ENCODE results near the gene PSME3IP1. TPM values are rescaled to one million over a fixed set of nuclear protein-coding genes. Genes with fewer than 3 reads are reported as not detected.
A peak's percentile ranks its signal among the peaks of the same experiment; 100 is the strongest.

PSME3IP1 gene
- total RNA-seq (2014; rRNA removed; shearing (Covaris generic)) (78.0 and 111 TPM in 2 replicates), polyA plus RNA-seq (2016; fragmentation: Nextera tagmentation; extraction: Ambion mirVana) (93.2 and 105 TPM in 2 replicates)
- long read RNA-seq, transcript FAM192A-201 (7 exons, 2,848 nt), result major isoform, 9 of 42 reads
- long read RNA-seq, partial matches to known transcripts, result 10 of 42 reads
- long read RNA-seq, other reads (novel, unspliced or antisense), result 22 of 42 reads

GRCh38 chr16:57185945-57186871 lies at the start of gene PSME3IP1, which contains the start of gene RSPRY1:
Gene PSME3IP1 (minus strand): TSS chr16:57186039. CDS start chr16:57173854, 12,185 bp downstream.
Gene RSPRY1 (plus strand): TSS chr16:57186329. CDS start chr16:57204659, 18,330 bp downstream.
- H3K4me3 ChIP-seq, result peak within 1 kb of the TSS; percentile 97
- Mint-ChIP-seq H3K27me3 (ENCODE audit: insufficient read depth, low read depth, poor library complexity) (peaks cover 11% of the 10 kb centered on the region), H3K9me3 (no peaks in the 10 kb centered on the region), H3K36me3 (ENCODE audit: low read depth) (no peaks in the 10 kb centered on the region), H3K4me3 (peak within 1 kb of the TSS; percentile 96), H3K4me1 (peaks cover 38% of the 10 kb centered on the region), H3K27ac (peak within 1 kb of the TSS; percentile 94)
- H2AFZ ChIP-seq, result peak within 1 kb of the TSS; percentile 95
- no peaks in the 10 kb centered on the region for H3K9me2 ChIP-seq (ENCODE audit: insufficient read depth)
- no peaks in the 10 kb centered on the region for H3F3A ChIP-seq (replicated peaks; ENCODE audit: low read depth)
- peaks cover 28% of the 10 kb centered on the region for H3K4me1 ChIP-seq (ENCODE audit: insufficient read depth)
- DNase-seq (ENCODE audit: low spot score), result peak; percentile 100
- TF ChIP-seq REST (IDR thresholded peaks at IDR 0.05; ENCODE audit: unreplicated experiment), result no peak
- TF ChIP-seq EZH2 (IDR thresholded peaks at IDR 0.05; ENCODE audit: low read depth, unreplicated experiment), result no peak
- 0 out of 2 replicates have a peak, but pooled peaks have one; percentile 9 for TF ChIP-seq ETS1 (IDR thresholded peaks at IDR 0.05)
- TF ChIP-seq CREB1 (CRISPR knock-in tag; IDR thresholded peaks at IDR 0.05; ENCODE audit: low read depth), result peak; percentile 78
- peak; percentile 80 for TF ChIP-seq POLR2AphosphoS5 (IDR thresholded peaks at IDR 0.05; ENCODE audit: low read depth)
- peaks cover 85% of the 10 kb centered on the region for H3K79me2 ChIP-seq (replicated peaks; ENCODE audit: insufficient read depth)
- peak; percentile 93 for ATAC-seq
- H3K27me3 ChIP-seq (ENCODE audit: insufficient read depth), result no peaks in the 10 kb centered on the region
- peak within 1 kb of the TSS; percentile 87 for H3K27ac ChIP-seq (ENCODE audit: low read depth)
- peaks cover 10% of the 10 kb centered on the region for H4K20me1 ChIP-seq (replicated peaks; ENCODE audit: insufficient read depth)
- no peaks in the 10 kb centered on the region for H3K36me3 ChIP-seq (ENCODE audit: insufficient read depth)
- H3K4me2 ChIP-seq, result peak within 1 kb of the TSS; percentile 99

- Histone ChIP-seq H3K4me1 (ENCODE audit: insufficient read depth) (no peaks in the 10 kb centered on the region), H3K4me3 (no peak overlapping the region), H3K79me2 (replicated peaks; ENCODE audit: insufficient read depth) (no peaks in the 10 kb centered on the region), H4K20me1 (replicated peaks; ENCODE audit: insufficient read depth) (no peaks in the 10 kb centered on the region; the same call in 1 of the 2 replicates), H2AFZ (no peak overlapping the region), H3K27ac (ENCODE audit: low read depth) (no peak overlapping the region), H3K36me3 (ENCODE audit: insufficient read depth) (peaks cover 25% of the 10 kb centered on the region), H3K4me2 (no peak overlapping the region), H3K9me2 (ENCODE audit: insufficient read depth) (no peaks in the 10 kb centered on the region), H3F3A (replicated peaks; ENCODE audit: low read depth) (no peaks in the 10 kb centered on the region), H3K27me3 (ENCODE audit: insufficient read depth) (no peaks in the 10 kb centered on the region)
- peaks cover 51% of the 10 kb centered on the region for H3K36me3 Mint-ChIP-seq (ENCODE audit: low read depth)
- DNase-seq (ENCODE audit: low spot score), result no peak
- H3K4me3 Mint-ChIP-seq, result no peak overlapping the region
- H3K9me3 Mint-ChIP-seq, result no peaks in the 10 kb centered on the region
- peaks cover 1% of the 10 kb centered on the region for H3K27me3 Mint-ChIP-seq (ENCODE audit: insufficient read depth, low read depth, poor library complexity)
- no peak for ATAC-seq
- no peaks in the 10 kb centered on the region for H3K4me1 Mint-ChIP-seq
- peak overlapping the region; percentile 78 for H3K27ac Mint-ChIP-seq
- no peak for TF ChIP-seq ZNF114 (CRISPR knock-in tag; IDR thresholded peaks at IDR 0.05)
- TF ChIP-seq JUNB (IDR thresholded peaks at IDR 0.05; ENCODE audit: unreplicated experiment), result no peak
These were observed 49.5 kb upstream of the PSME3IP1 start for GRCh38 chr16:57235128-57236021.

All from GM23338 (cell line).